ENCODE results near the gene LIPT2.
"Not testable (repeated sequence)": the region's sequence is repeated elsewhere in the genome, so short reads cannot be mapped to it uniquely, and the experiment has no call there.

Gene LIPT2

GRCh38 chr11:74520927-74521665 is 27.6 kb upstream of the LIPT2 start:
- no peak for TF ChIP-seq CTCF (conservative IDR thresholded peaks at IDR 0.05; ENCODE audit: low read depth, low read length)
- H3K4me3 ChIP-seq (ENCODE audit: low read depth, low read length), result no peak overlapping the region
- no peak for DNase-seq (ENCODE audit: low read depth)

- TF ChIP-seq CTCF (conservative IDR thresholded peaks at IDR 0.05; ENCODE audit: low read depth, low read length), result no peak
- DNase-seq (ENCODE audit: low read depth), result peak; percentile 57
- no peak overlapping the region for H3K4me3 ChIP-seq (ENCODE audit: low read depth, low read length)
Observed at GRCh38 chr11:74520316-74520715, 26.8 kb upstream of the LIPT2 start.

- DNase-seq (ENCODE audit: low read depth), result no peak
- no peak overlapping the region for H3K4me3 ChIP-seq (ENCODE audit: low read depth, low read length)
- no peak for TF ChIP-seq CTCF (conservative IDR thresholded peaks at IDR 0.05; ENCODE audit: low read depth, low read length)
Observed at GRCh38 chr11:74519710-74520109, 26.2 kb upstream of the LIPT2 start.

- H3K4me3 ChIP-seq (ENCODE audit: low read depth, low read length); DNase-seq (ENCODE audit: low read depth): not testable (repeated sequence)
Observed at GRCh38 chr11:74517592-74517991, 24.1 kb upstream of the LIPT2 start.

GRCh38 chr11:74507582-74507981 is 14.1 kb upstream of the LIPT2 start:
- TF ChIP-seq CTCF (conservative IDR thresholded peaks at IDR 0.05; ENCODE audit: low read depth, low read length), result no peak
- no peak overlapping the region for H3K4me3 ChIP-seq (ENCODE audit: low read depth, low read length)
- no peak for DNase-seq (ENCODE audit: low read depth)

- DNase-seq (ENCODE audit: low read depth), result no peak
- H3K4me3 ChIP-seq (ENCODE audit: low read depth, low read length), result no peak overlapping the region
- TF ChIP-seq CTCF (conservative IDR thresholded peaks at IDR 0.05; ENCODE audit: low read depth, low read length), result no peak
Observed at GRCh38 chr11:74506823-74507222, 13.3 kb upstream of the LIPT2 start.

GRCh38 chr11:74505911-74506310 is 12.4 kb upstream of the LIPT2 start:
- no peak overlapping the region for H3K4me3 ChIP-seq (ENCODE audit: low read depth, low read length)

More at GRCh38 chr11:74505911-74506310, 12.4 kb upstream of the LIPT2 start:
- DNase-seq (ENCODE audit: low read depth), result no peak
- no peak for TF ChIP-seq CTCF (conservative IDR thresholded peaks at IDR 0.05; ENCODE audit: low read depth, low read length)
